Sigmoid colon (tissue), 4 donors: Measurements from ENCODE around the gene SBK3.
"Not testable (repeated sequence)": the region's sequence is repeated elsewhere in the genome, so short reads cannot be mapped to it uniquely, and the experiment has no call there.

Source experiments
- CTCF ChIP-seq, 4 experiments: fragments of 450-650 bp in 3 of 4; fragments of 200-600 bp in 1 of 4; IDR thresholded peaks; one replicate each; pipeline ENCODE4 v1.5.1; 2016 to 2019; ENCODE audit warnings: antibody characterized with exemption in 4 of 4, mild to moderate bottlenecking in 3 of 4, moderate library complexity in 2 of 4
- EP300 ChIP-seq, 4 donors: sonication (generic); formaldehyde crosslinking; IDR thresholded peaks; one replicate each; pipeline ENCODE4 v1.6.1; 2017; ENCODE audit warnings: antibody characterized with exemption in 4 of 4
- POLR2A ChIP-seq, 2 donors: fragments of 450-650 bp; IDR thresholded peaks; one replicate each; pipeline ENCODE4 v1.6.1; 2016; ENCODE audit warnings: antibody characterized with exemption in 2 of 2, mild to moderate bottlenecking in 2 of 2, moderate library complexity in 2 of 2
- POLR2AphosphoS5 ChIP-seq, 4 donors: sonication (generic); formaldehyde crosslinking; IDR thresholded peaks; one replicate each; pipeline ENCODE4 v1.6.1; 2017; ENCODE audit warnings: antibody characterized with exemption in 4 of 4

DNA sequence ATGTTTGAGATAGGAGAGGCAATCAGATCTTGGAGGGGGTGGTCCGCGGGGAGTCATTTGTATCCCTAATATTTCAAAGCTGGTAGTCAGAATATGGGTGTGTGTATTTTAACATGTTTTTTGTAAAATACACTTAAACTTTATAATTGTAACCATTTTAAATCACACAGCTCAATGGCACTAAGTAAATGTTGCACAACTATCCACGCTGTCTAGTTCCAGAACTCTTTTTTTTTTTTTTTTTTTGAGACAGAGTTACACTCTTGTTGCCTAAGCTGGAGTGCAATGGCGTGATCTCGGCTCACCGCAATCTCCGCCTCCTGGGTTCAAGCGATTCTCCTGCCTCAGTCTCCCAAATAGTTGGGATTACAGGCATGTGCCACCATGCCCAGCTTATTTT lies 38.6 kb upstream of the SBK3 start:
- not testable (repeated sequence) for TF ChIP-seq CTCF, POLR2A, POLR2AphosphoS5, EP300 (IDR thresholded peaks at IDR 0.05)
